Cardiac fibroblast (primary cell): ENCODE measurements around the gene CTXN3.

Experiments used
- DNase-seq, 2 donors: peaks; one replicate each; pipeline versions ENCODE4 v3.0.0 to v3.0.0-alpha.2; 2010; ENCODE audit warnings: low read depth in 2 of 2
- H3K4me3 ChIP-seq, 2 donors: replicated peaks in 1 of 2; 1 replicate in 1 of 2; 2 replicates in 1 of 2; pipeline ENCODE4 v1.5.1; 2011; ENCODE audit warnings: low read depth in 2 of 2, low read length in 2 of 2, mild to moderate bottlenecking in 2 of 2, moderate library complexity in 1 of 2
- TF ChIP-seq, protein P1 (sequence below): IDR thresholded peaks from one replicate; pipeline ENCODE4 v1.5.1; 2011; ENCODE audit warnings: low read depth, mild to moderate bottlenecking, low read length, inconsistent platforms

Gene CTXN3

DNA sequence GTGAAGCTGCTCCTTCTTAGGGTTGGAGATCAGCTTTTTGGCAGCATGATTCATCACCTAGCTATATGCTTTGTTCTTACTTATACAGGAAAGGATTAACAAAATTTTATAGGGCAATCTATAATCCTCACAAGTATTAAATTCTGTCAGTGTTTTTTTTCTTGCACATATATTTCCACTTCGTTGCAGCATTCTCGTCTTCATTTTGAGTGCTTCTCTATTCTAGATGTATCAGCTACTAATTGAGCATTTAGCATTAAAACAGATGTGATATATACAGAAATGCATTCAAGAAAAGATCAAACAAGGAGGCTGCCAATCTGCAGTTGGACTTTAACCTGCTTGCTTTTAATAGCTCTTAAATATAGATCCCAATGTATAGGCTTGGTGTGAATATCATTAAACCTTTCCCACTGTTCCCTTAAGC lies 3.6 kb upstream of the CTXN3 start:
- DNase-seq: no peak
- TF ChIP-seq, protein P1, sequence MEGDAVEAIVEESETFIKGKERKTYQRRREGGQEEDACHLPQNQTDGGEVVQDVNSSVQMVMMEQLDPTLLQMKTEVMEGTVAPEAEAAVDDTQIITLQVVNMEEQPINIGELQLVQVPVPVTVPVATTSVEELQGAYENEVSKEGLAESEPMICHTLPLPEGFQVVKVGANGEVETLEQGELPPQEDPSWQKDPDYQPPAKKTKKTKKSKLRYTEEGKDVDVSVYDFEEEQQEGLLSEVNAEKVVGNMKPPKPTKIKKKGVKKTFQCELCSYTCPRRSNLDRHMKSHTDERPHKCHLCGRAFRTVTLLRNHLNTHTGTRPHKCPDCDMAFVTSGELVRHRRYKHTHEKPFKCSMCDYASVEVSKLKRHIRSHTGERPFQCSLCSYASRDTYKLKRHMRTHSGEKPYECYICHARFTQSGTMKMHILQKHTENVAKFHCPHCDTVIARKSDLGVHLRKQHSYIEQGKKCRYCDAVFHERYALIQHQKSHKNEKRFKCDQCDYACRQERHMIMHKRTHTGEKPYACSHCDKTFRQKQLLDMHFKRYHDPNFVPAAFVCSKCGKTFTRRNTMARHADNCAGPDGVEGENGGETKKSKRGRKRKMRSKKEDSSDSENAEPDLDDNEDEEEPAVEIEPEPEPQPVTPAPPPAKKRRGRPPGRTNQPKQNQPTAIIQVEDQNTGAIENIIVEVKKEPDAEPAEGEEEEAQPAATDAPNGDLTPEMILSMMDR: no peak
- H3K4me3 ChIP-seq: no peak overlapping the region

DNA sequence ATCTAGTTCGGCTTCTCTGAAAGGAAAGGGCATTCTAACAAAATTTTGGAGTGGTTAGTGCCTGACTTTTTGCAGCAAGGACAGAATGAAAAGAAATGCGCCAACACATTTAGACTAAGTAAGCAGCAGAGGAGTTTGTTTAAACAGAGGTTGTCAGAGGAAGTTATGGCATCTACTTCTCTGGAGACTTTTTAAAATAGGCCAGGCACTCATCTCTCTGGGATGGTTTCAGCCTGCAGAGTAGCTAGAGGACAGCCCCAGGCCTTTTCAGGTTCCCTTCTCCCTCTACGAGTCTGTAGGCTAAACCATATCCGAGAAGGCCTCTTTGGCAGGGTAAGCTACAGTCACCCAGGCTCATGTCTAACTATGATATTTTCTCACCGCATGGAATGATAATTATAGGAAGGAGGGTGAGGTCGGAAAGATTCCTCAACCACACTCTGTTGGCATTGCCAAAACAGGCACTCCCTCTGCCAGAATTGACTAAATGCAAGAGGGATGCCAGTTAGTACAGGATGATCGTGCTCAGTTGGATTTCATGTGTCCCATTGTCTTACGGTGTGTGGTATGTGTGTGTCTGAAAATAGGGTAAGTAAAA lies 1.4 kb upstream of the CTXN3 start:
- TF ChIP-seq, protein P1: no peak
- H3K4me3 ChIP-seq: no peak overlapping the region
- DNase-seq: no peak

DNA sequence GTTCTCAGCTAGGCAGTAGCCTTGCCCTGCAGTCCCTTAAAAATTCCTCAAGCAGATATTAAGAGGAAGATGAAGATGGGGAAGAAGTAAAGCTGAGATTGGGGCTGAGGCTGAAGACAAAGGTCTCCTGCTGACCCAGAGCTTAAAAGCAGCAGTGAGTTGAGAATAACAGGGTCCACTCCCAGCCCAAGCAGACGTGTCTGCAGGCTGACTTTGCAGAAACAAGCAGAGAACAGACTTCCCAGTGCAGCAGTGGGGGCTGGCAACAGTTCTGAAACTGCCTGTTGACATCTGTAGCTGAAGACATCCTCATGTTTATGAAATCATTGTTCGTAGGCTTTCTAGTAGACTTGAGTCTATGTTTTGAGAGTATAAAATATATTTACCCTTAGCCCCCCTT lies 1.1 kb downstream of the CTXN3 start:
- DNase-seq: peak in 1 of 2 donors; percentile 62
- TF ChIP-seq, protein P1: no peak
- no peak overlapping the region for H3K4me3 ChIP-seq

DNA sequence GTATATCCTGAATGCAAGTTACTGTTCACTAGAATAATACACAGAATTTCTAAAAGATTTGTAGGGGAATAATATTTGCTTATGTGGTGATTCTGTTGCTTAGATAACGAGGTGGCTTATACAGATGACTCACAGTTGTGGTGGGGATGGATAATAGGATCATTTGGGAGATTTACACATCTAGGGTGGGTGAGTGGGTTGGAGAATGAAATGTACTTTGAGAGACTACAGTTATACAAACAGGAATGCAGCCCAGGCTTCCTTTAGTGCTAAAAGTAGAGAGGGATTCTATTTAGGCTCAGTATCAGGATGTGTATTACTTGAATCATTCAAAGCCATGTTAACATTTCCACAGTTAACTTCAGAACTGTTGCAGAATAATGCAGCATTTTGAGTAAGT lies 1.8 kb downstream of the CTXN3 start:
- peak; percentile 38 to 58 for DNase-seq
- TF ChIP-seq, protein P1: no peak
- H3K4me3 ChIP-seq: no peak overlapping the region

DNA sequence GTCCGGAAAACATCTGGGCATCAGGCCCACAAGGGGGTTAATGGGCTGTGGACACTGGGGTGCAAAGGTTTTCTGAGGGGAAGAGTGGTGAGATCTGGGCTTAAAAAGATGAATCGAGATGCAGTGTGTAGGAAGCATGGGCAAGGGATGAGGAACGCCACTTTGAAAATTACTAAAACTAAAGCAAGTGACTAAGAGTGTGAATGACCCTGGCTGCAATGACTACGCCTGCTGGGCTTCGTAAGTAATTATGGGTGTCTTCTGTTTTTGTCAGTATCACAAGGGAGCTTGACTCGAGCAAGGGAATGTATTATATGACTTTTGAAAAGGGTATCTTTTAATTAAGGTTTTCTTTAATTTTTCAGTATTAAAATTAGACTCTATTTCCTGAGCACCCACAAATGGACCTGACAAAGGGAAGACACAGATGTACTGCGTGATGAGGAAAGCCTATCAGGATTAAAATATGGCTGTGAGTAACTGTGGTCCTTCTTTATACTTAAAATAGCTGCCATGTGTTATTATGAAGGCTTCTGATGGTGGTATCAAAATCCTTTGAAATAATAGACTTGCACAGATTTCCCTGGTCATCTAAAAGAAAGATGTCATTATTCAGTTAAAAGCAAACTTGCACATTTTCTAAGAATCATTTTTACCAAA lies 4.2 kb downstream of the CTXN3 start:
- DNase-seq: no peak
- no peak overlapping the region for H3K4me3 ChIP-seq
- TF ChIP-seq, protein P1: no peak

DNA sequence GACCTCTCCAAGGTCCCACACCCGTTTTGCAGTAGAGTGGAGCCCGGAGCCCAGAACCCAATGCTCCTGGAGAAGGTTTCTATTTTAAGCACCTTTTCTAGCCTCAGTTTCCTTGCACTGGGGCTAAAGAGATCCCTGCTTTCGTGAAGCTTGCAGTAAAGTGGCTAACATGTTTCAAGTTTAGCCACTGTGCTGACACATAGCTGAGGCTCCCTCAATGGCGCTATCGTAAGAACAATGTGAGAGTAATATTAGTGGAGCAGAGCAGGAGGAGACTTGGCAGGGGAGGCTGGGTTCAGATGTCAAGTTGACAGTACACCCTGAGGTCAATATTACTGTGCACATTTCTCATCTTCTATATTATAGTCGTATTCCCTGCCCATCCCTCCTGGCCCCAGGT lies 7.9 kb downstream of the CTXN3 start:
- no peak for DNase-seq
- H3K4me3 ChIP-seq: no peak overlapping the region
- TF ChIP-seq, protein P1: no peak
